ENCODE measurements around the gene PCDHA9.

DNA sequence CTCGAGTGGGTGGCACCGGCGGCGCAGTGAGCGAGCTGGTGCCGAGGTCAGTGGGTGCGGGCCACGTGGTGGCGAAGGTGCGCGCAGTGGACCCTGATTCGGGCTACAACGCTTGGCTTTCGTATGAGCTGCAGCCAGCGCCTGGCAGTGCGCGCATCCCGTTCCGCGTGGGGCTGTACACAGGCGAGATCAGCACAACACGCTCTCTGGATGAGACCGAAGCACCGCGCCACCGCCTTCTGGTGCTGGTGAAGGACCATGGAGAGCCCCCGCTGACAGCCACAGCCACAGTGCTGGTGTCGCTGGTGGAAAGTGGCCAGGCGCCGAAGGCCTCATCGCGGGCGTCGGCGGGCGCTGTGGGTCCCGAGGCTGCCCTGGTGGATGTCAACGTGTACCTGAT lies 24.7 kb upstream of the PCDHA9 start:
- TF ChIP-seq, protein P1, sequence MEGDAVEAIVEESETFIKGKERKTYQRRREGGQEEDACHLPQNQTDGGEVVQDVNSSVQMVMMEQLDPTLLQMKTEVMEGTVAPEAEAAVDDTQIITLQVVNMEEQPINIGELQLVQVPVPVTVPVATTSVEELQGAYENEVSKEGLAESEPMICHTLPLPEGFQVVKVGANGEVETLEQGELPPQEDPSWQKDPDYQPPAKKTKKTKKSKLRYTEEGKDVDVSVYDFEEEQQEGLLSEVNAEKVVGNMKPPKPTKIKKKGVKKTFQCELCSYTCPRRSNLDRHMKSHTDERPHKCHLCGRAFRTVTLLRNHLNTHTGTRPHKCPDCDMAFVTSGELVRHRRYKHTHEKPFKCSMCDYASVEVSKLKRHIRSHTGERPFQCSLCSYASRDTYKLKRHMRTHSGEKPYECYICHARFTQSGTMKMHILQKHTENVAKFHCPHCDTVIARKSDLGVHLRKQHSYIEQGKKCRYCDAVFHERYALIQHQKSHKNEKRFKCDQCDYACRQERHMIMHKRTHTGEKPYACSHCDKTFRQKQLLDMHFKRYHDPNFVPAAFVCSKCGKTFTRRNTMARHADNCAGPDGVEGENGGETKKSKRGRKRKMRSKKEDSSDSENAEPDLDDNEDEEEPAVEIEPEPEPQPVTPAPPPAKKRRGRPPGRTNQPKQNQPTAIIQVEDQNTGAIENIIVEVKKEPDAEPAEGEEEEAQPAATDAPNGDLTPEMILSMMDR (IDR thresholded peaks at IDR 0.05) = no peak
- no peak for TF ChIP-seq POLR2A (IDR thresholded peaks at IDR 0.05)

All from prostate gland (tissue), 2 donors.